Esophagus squamous epithelium (tissue), 4 donors: ENCODE measurements around the gene AKAP17A.

Source experiments
- POLR2A ChIP-seq, 4 donors: fragments of 450-650 bp; IDR thresholded peaks; one replicate each; pipeline ENCODE4 v1.6.1; 2017; ENCODE audit warnings: antibody characterized with exemption in 4 of 4, mild to moderate bottlenecking in 4 of 4, moderate library complexity in 3 of 4
- TF ChIP-seq, protein P1 (sequence below), 6 experiments: fragments of 450-650 bp in 4 of 6; fragments of 200-600 bp in 2 of 6; sonication (generic) in 2 of 6; IDR thresholded peaks; one replicate each; pipeline ENCODE4 v1.5.1; 2016 to 2019; ENCODE audit warnings: antibody characterized with exemption in 6 of 6, mild to moderate bottlenecking in 4 of 6, moderate library complexity in 4 of 6

DNA sequence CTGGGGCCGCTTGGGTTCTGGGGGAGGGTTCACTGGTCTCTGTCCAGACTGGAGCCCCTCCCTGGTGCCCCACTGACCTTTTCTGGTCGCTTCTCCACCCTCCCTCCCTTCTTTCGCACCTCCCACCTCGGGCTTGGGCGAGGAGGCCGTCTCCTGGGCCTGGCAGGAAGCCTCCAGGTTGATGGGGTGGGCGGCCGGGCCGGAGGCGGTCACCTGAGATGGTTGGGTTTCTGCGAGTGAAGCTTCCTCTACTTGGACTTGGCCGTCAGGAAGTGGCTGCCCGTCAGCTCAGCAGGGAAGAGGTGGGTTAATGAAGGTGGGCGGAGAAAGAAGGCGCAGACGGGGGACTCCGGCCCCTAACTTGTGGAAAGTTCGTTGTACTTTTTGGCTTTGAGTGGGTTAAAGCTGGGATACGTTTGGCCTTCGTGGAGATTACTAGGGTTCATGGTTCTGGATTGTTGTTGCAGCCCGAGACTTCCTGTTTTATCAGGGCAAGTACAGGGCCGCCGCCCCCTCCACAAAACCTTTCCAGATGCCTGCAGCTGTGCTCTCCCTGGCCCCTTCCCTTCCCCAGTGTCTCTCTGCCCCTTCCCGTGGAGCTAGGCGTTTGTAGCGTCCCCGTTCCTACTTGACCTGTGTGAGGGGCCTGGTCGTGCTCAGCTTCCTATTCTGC is 1.2 kb downstream of the AKAP17A start:
- TF ChIP-seq, protein P1, sequence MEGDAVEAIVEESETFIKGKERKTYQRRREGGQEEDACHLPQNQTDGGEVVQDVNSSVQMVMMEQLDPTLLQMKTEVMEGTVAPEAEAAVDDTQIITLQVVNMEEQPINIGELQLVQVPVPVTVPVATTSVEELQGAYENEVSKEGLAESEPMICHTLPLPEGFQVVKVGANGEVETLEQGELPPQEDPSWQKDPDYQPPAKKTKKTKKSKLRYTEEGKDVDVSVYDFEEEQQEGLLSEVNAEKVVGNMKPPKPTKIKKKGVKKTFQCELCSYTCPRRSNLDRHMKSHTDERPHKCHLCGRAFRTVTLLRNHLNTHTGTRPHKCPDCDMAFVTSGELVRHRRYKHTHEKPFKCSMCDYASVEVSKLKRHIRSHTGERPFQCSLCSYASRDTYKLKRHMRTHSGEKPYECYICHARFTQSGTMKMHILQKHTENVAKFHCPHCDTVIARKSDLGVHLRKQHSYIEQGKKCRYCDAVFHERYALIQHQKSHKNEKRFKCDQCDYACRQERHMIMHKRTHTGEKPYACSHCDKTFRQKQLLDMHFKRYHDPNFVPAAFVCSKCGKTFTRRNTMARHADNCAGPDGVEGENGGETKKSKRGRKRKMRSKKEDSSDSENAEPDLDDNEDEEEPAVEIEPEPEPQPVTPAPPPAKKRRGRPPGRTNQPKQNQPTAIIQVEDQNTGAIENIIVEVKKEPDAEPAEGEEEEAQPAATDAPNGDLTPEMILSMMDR (IDR thresholded peaks at IDR 0.05): no peak
- no peak for TF ChIP-seq POLR2A (IDR thresholded peaks at IDR 0.05)
